HepG2 (cell line): Measurements from ENCODE around the gene CAMTA1. TPM values are rescaled to one million over a fixed set of nuclear protein-coding genes. Genes with fewer than 3 reads are reported as not detected.

Source experiments
- ATAC-seq: fragments of 200-7000 bp; cut with Tn5 transposase; 3 replicates; pipeline ENCODE4 v1.9.1; 2020; ENCODE audit warnings: mild to moderate bottlenecking, moderate library complexity
- BruUV-seq: library from RNA; stranded (reverse); fragments of 400-500 nt; replicated peaks from 2 replicates; lab custom pipeline; 2021; lab: Mats Ljungman, UMichigan
- CTCF ChIA-PET: fragments of 300-600 bp; formaldehyde crosslinking; extraction: SDS; loops from one replicate; lab custom pipeline; 2021; ENCODE audit warnings: low total read pairs, inconsistent platforms, low intra/inter-chr PET ratio; lab: Yijun Ruan, JAX
- POLR2A ChIA-PET: fragments of 350-600 bp; sonication (Branson Sonifier 250); formaldehyde crosslinking; loops from one replicate; lab custom pipeline; 2020; ENCODE audit warnings: antibody characterized with exemption, inconsistent platforms; lab: Yijun Ruan, JAX
- DNase-seq: peaks from one replicate; pipeline ENCODE4 v3.0.0-alpha.2; 2015; ENCODE audit warnings: low spot score
- FAIRE-seq: peaks from 3 replicates; lab custom pipeline; 2011; peaks lifted over from hg19 to GRCh38; lab: Jason Lieb, UNC
- H2AFZ ChIP-seq: one replicate; pipeline ENCODE4 v1.6.1; 2011; ENCODE audit warnings: low read length, inconsistent platforms
- H3K27ac ChIP-seq: fragments of 300-600 bp; 3 replicates; pipeline ENCODE4 v1.8.0; 2011; ENCODE audit warnings: mixed run types, mild to moderate bottlenecking, mixed read lengths, low read length, inconsistent platforms; ENCODE audit not compliant: insufficient read depth; ENCODE audit errors: extremely low read length
- H3K27me3 ChIP-seq, 2 experiments: fragments of 200-600 bp in 1 of 2; 2 replicates in 1 of 2; 3 replicates in 1 of 2; pipeline versions ENCODE4 v1.6.0 to v1.8.0; 2011; ENCODE audit warnings: low read length in 2 of 2, mild to moderate bottlenecking in 2 of 2, moderate library complexity in 2 of 2, inconsistent platforms in 1 of 2; ENCODE audit not compliant: insufficient read depth in 2 of 2, control insufficient read depth in 1 of 2
- H3K36me3 ChIP-seq, 2 experiments: fragments of 200-600 bp in 1 of 2; replicated peaks in 1 of 2; 2 replicates in 1 of 2; 3 replicates in 1 of 2; pipeline versions ENCODE4 v1.5.1 to v1.8.0; 2011; ENCODE audit warnings: low read length in 2 of 2, inconsistent platforms in 1 of 2; ENCODE audit not compliant: insufficient read depth in 2 of 2, control insufficient read depth in 1 of 2
- H3K4me1 ChIP-seq: 2 replicates; pipeline ENCODE4 v1.5.1; 2012; ENCODE audit warnings: low read length, inconsistent platforms; ENCODE audit not compliant: insufficient read depth
- H3K4me2 ChIP-seq: 2 replicates; pipeline ENCODE4 v1.6.0; 2011; ENCODE audit warnings: low read depth, low read length, inconsistent platforms
- H3K4me3 ChIP-seq, 3 experiments: fragments of 200-600 bp in 1 of 3; sonication (generic), shearing (Covaris generic) in 1 of 3; replicated peaks in 1 of 3; 2 replicates each; pipeline ENCODE4 v1.5.1; 2011 to 2016; ENCODE audit warnings: low read length in 3 of 3, inconsistent platforms in 2 of 3, low read depth in 2 of 3, mild to moderate bottlenecking in 2 of 3, control low read depth in 1 of 3, mixed read lengths in 1 of 3; ENCODE audit not compliant: insufficient read depth in 1 of 3
- H3K79me2 ChIP-seq: one replicate; pipeline ENCODE4 v1.6.1; 2011; ENCODE audit warnings: low read length, inconsistent platforms; ENCODE audit not compliant: insufficient read depth
- H3K9ac ChIP-seq: 2 replicates; pipeline ENCODE4 v1.6.0; 2011; ENCODE audit warnings: mild to moderate bottlenecking, low read depth, low read length, inconsistent platforms; ENCODE audit not compliant: insufficient read depth
- H3K9me3 ChIP-seq: 2 replicates; pipeline ENCODE4 v1.5.1; 2012; ENCODE audit warnings: mild to moderate bottlenecking, low read length
- H4K20me1 ChIP-seq: 2 replicates; pipeline ENCODE4 v1.6.0; 2011; ENCODE audit warnings: inconsistent platforms, mild to moderate bottlenecking, low read length, moderate library complexity; ENCODE audit not compliant: insufficient read depth
- HNRNPK ChIP-seq: fragments of 200-400 bp; formaldehyde crosslinking; IDR thresholded peaks from 2 replicates; pipeline ENCODE4 v1.6.1; 2018; ENCODE audit warnings: low read length, low read depth, moderate library complexity, mild to moderate bottlenecking; ENCODE audit not compliant: poor library complexity, severe bottlenecking
- MEIS1 ChIP-seq: sonication (generic); formaldehyde crosslinking; IDR thresholded peaks from 2 replicates; pipeline ENCODE4 v1.9.0; 2021; ENCODE audit warnings: mild to moderate bottlenecking, missing genetic modification reagents, moderate library complexity, borderline replicate concordance
- RARA ChIP-seq: IDR thresholded peaks from 2 replicates; pipeline ENCODE4 v1.6.1; 2016; ENCODE audit warnings: missing genetic modification reagents, missing compliant biosample characterization
- SIN3B ChIP-seq: fragments of 150-350 bp; IDR thresholded peaks from 2 replicates; pipeline ENCODE4 v1.6.1; 2014; ENCODE audit warnings: low read length
- TBX2 ChIP-seq: sonication (generic); formaldehyde crosslinking; IDR thresholded peaks from 2 replicates; pipeline ENCODE4 v1.5.0; 2020; ENCODE audit warnings: missing genetic modification reagents, mild to moderate bottlenecking, borderline replicate concordance
- TEAD3 ChIP-seq: optimal IDR thresholded peaks from 2 replicates; pipeline ENCODE3; 2016; ENCODE audit warnings: borderline replicate concordance
- ZMAT3 ChIP-seq: sonication (generic); formaldehyde crosslinking; conservative IDR thresholded peaks from 2 replicates; pipeline ENCODE4 v1.7.0; 2021; ENCODE audit warnings: missing genetic modification reagents
- ZNF337 ChIP-seq: sonication (generic); formaldehyde crosslinking; IDR thresholded peaks from 2 replicates; pipeline ENCODE4 v1.5.1; 2020; ENCODE audit warnings: missing genetic modification reagents, low read depth, mild to moderate bottlenecking, borderline replicate concordance
- ZNF430 ChIP-seq: sonication (generic); formaldehyde crosslinking; IDR thresholded peaks from 2 replicates; pipeline ENCODE4 v1.9.0; 2021; ENCODE audit warnings: mild to moderate bottlenecking, missing genetic modification reagents
- ZSCAN29 ChIP-seq: sonication (generic); formaldehyde crosslinking; conservative IDR thresholded peaks from 2 replicates; pipeline ENCODE4 v1.4.0; 2020; ENCODE audit warnings: mild to moderate bottlenecking, missing genetic modification reagents
- WGBS: methylation state at CpG from one replicate; pipeline ENCODE4 v1.1.6; 2017; ENCODE audit warnings: low lambda C conversion rate; 5-methylcytosine and 5-hydroxymethylcytosine counted together
- in situ Hi-C: cut with HindIII; loops from 2 replicates; pipeline ENCODE4 v1.10.0; 2017; ENCODE audit warnings: low pct_unique_long_range_greater_than_20kb; ENCODE audit not compliant: extremely low pct_ligation_motif_present
- intact Hi-C: fragments of 100-400 bp; cut with micrococcal nuclease; formaldehyde crosslinking; loops from one replicate; pipeline ENCODE4 v1.10.0; 2022; ENCODE audit not compliant: unreplicated experiment
- polyA plus RNA-seq, 8 experiments: library from polyadenylated mRNA; depleted of rRNA in 3 of 8; stranded (reverse) in 7 of 8; unstranded in 1 of 8; fragments of >200 nt; fragmentation: Illumina TruSeq in 4 of 8; extraction: Trizol in 4 of 8; gene quantifications; 2 replicates each; pipeline versions ENCODE4 v1.2.1 to v1.2.3, GENCODE V29; 2011 to 2016; ENCODE audit warnings: low read depth in 4 of 8, missing spikeins in 1 of 8, mixed read lengths in 1 of 8; ENCODE audit not compliant: insufficient read depth in 1 of 8
- total RNA-seq, 5 experiments: library from RNA; depleted of rRNA; stranded (reverse); fragments of >200 nt; fragmentation: Illumina TruSeq; extraction: Trizol; gene quantifications; 2 replicates each; pipeline ENCODE4 v1.2.3, GENCODE V29; 2016; ENCODE audit warnings: low read depth in 1 of 5
- TF ChIP-seq, protein P1 (sequence below): fragments of 450-650 bp; IDR thresholded peaks from 2 replicates; pipeline ENCODE4 v1.6.1; 2016
- TF ChIP-seq, protein P2 (sequence below): sonication (generic); formaldehyde crosslinking; IDR thresholded peaks from 2 replicates; pipeline ENCODE4 v1.4.0; 2020; ENCODE audit warnings: mild to moderate bottlenecking, missing genetic modification reagents
- TF ChIP-seq, protein P3 (sequence below), 2 experiments: sonication (generic) in 1 of 2; formaldehyde crosslinking in 1 of 2; IDR thresholded peaks; 2 replicates each; pipeline versions ENCODE4 v1.5.1 to v1.6.1; 2011 to 2020; ENCODE audit warnings: borderline replicate concordance in 1 of 2, low read depth in 1 of 2, low read length in 1 of 2, mild to moderate bottlenecking in 1 of 2, missing genetic modification reagents in 1 of 2, moderate library complexity in 1 of 2
- TF ChIP-seq, protein P4 (sequence below): sonication (generic); formaldehyde crosslinking; IDR thresholded peaks from 2 replicates; pipeline ENCODE4 v1.8.0; 2022; ENCODE audit warnings: mild to moderate bottlenecking, missing genetic modification reagents, borderline replicate concordance
- TF ChIP-seq, protein P5 (sequence below): sonication (generic); formaldehyde crosslinking; IDR thresholded peaks from 2 replicates; pipeline ENCODE4 v1.8.1; 2022; ENCODE audit warnings: mild to moderate bottlenecking, missing genetic modification reagents

The CAMTA1 gene
- total and polyA plus RNA-seq, 2 of the 13 experiments (the other 11 are each of a cell fraction or from before 2014, with no cell fraction given): 25.0 to 36.4 TPM

DNA sequence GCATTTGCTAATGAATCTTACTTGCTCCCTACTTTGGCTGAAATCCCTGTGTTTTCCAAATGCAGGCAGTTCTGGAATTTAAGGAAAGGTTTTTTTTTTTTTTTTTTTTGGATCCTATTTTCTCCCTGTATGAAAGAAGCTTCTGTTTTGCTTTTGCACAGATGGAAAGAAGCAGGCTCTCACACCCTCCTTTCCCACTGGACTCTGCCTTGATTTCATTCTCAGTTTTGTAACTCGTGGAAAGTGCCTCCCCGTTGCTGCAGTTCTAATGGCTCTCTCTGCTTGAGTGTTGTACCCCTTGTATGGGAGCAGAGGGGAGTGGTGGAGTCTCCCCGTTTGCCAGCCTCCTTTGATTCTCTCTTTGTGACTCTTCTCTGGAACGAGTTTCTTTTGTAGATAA is 291.9 kb downstream of the CAMTA1 start (continued):
- TF ChIP-seq, protein P1, sequence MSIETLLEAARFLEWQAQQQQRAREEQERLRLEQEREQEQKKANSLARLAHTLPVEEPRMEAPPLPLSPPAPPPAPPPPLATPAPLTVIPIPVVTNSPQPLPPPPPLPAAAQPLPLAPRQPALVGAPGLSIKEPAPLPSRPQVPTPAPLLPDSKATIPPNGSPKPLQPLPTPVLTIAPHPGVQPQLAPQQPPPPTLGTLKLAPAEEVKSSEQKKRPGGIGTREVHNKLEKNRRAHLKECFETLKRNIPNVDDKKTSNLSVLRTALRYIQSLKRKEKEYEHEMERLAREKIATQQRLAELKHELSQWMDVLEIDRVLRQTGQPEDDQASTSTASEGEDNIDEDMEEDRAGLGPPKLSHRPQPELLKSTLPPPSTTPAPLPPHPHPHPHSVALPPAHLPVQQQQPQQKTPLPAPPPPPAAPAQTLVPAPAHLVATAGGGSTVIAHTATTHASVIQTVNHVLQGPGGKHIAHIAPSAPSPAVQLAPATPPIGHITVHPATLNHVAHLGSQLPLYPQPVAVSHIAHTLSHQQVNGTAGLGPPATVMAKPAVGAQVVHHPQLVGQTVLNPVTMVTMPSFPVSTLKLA: no peak
- TF ChIP-seq ZMAT3 (CRISPR knock-in tag) (no peak), ZSCAN29 (CRISPR knock-in tag) (no peak)
- TF ChIP-seq, all 625 proteins: peak for 0

DNA sequence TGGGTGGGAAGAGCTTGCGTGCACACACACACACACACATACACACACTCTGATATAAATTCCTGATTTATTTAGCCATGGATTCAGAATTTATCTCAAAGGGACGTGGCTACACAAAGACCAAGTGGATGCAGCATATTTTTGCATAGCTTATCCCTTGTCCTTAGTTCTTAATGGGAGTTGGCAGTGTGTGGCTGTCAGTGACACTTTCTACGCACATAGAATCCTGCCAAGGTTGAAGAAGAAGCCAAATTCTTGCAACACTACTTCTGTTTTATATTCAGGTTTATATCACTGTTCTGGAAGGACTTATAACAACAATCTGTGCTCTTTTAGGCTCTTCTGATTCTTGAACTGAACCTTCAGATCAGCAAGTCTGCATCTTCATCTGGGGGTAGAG is 292.7 kb downstream of the CAMTA1 start:
- H3K27me3 ChIP-seq: no peaks in the 10 kb centered on the region
- no peak for DNase-seq
- no peaks in the 10 kb centered on the region for H3K36me3 ChIP-seq
- H3K4me1 ChIP-seq: no peaks in the 10 kb centered on the region
- FAIRE-seq: no peak
- H2AFZ ChIP-seq: no peak overlapping the region
- no peak overlapping the region for H3K4me3 ChIP-seq
- no peak overlapping the region for H3K27ac ChIP-seq
- WGBS: 7% methylated on average over 3 of the region's 3 CpGs
- BruUV-seq: no TSS peak
- H3K4me2 ChIP-seq: no peak overlapping the region
- no peaks in the 10 kb centered on the region for H3K79me2 ChIP-seq
- ChIA-PET CTCF (no interaction called here), POLR2A (no interaction called here)
- no peaks in the 10 kb centered on the region for H4K20me1 ChIP-seq
- H3K9me3 ChIP-seq: peaks cover 21% of the 10 kb centered on the region
- no peak overlapping the region for H3K9ac ChIP-seq
- in situ Hi-C loops (loop anchor here (10.0 kb wide), 1 partner anchor 283 kb away; no protein-coding TSS in a partner anchor), intact Hi-C loops (loop anchor here (10.0 kb wide), 1 partner anchor 283 kb away; no protein-coding TSS in a partner anchor)
- no peak for ATAC-seq
- TF ChIP-seq, protein P2, sequence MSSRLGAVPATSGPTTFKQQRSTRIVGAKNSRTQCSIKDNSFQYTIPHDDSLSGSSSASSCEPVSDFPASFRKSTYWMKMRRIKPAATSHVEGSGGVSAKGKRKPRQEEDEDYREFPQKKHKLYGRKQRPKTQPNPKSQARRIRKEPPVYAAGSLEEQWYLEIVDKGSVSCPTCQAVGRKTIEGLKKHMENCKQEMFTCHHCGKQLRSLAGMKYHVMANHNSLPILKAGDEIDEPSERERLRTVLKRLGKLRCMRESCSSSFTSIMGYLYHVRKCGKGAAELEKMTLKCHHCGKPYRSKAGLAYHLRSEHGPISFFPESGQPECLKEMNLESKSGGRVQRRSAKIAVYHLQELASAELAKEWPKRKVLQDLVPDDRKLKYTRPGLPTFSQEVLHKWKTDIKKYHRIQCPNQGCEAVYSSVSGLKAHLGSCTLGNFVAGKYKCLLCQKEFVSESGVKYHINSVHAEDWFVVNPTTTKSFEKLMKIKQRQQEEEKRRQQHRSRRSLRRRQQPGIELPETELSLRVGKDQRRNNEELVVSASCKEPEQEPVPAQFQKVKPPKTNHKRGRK: no peak
- TF ChIP-seq HNRNPK: no peak
- no peak for TF ChIP-seq ZNF430 (CRISPR knock-in tag)
- TF ChIP-seq, protein P3, sequence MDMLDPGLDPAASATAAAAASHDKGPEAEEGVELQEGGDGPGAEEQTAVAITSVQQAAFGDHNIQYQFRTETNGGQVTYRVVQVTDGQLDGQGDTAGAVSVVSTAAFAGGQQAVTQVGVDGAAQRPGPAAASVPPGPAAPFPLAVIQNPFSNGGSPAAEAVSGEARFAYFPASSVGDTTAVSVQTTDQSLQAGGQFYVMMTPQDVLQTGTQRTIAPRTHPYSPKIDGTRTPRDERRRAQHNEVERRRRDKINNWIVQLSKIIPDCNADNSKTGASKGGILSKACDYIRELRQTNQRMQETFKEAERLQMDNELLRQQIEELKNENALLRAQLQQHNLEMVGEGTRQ (IDR thresholded peaks at IDR 0.05; ENCODE audit: low read depth, low read length): no peak
- TF ChIP-seq, protein P3 (CRISPR knock-in tag; IDR thresholded peaks at IDR 0.05; ENCODE audit: borderline replicate concordance): no peak
- TF ChIP-seq RARA: no peak
- TF ChIP-seq ZNF337 (CRISPR knock-in tag): no peak
- TF ChIP-seq, protein P4, sequence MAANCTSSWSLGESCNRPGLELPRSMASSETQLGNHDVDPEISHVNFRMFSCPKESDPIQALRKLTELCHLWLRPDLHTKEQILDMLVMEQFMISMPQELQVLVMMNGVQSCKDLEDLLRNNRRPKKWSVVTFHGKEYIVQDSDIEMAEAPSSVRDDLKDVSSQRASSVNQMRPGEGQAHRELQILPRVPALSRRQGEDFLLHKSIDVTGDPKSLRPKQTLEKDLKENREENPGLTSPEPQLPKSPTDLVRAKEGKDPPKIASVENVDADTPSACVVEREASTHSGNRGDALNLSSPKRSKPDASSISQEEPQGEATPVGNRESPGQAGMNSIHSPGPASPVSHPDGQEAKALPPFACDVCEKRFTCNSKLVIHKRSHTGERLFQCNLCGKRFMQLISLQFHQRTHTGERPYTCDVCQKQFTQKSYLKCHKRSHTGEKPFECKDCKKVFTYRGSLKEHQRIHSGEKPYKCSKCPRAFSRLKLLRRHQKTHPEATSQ (CRISPR knock-in tag): no peak
- TF ChIP-seq MEIS1: no peak
- TF ChIP-seq SIN3B: no peak
- no peak for TF ChIP-seq TBX2 (CRISPR knock-in tag)
- TF ChIP-seq TEAD3 (CRISPR knock-in tag): no peak
- TF ChIP-seq, protein P5, sequence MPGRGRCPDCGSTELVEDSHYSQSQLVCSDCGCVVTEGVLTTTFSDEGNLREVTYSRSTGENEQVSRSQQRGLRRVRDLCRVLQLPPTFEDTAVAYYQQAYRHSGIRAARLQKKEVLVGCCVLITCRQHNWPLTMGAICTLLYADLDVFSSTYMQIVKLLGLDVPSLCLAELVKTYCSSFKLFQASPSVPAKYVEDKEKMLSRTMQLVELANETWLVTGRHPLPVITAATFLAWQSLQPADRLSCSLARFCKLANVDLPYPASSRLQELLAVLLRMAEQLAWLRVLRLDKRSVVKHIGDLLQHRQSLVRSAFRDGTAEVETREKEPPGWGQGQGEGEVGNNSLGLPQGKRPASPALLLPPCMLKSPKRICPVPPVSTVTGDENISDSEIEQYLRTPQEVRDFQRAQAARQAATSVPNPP (CRISPR knock-in tag): no peak
